K562 (cell line): Measurements from ENCODE around the gene ARHGAP15.

ENCODE experiments used
- ELF2 ChIP-seq: fragments of 250-450 bp; sonication (Bioruptor Pico); IDR thresholded peaks from 2 replicates; pipeline ENCODE4 v1.5.0; 2021; ENCODE audit warnings: mild to moderate bottlenecking
- HDAC2 ChIP-seq: fragments of 450-650 bp; IDR thresholded peaks from 2 replicates; pipeline ENCODE4 v1.6.1; 2016; ENCODE audit warnings: mild to moderate bottlenecking
- POLR2A ChIP-seq: fragments of 450-650 bp; conservative IDR thresholded peaks from 2 replicates; pipeline ENCODE4 v1.6.1; 2016
- POU5F1 ChIP-seq: fragments of 150-350 bp; IDR thresholded peaks from 2 replicates; pipeline ENCODE4 v1.6.1; 2014; ENCODE audit warnings: borderline replicate concordance, low read length, low read depth, mild to moderate bottlenecking; ENCODE audit not compliant: partially characterized antibody
- YY1 ChIP-seq, 3 experiments: IDR thresholded peaks; 2 replicates each; pipeline ENCODE4 v1.6.1; 2011; ENCODE audit warnings: low read length in 2 of 3, mild to moderate bottlenecking in 2 of 3, moderate library complexity in 2 of 3, borderline replicate concordance in 1 of 3, control low read depth in 1 of 3, low read depth in 1 of 3; ENCODE audit not compliant: insufficient read depth in 3 of 3, insufficient replicate concordance in 2 of 3, control insufficient read depth in 1 of 3, insufficient read length in 1 of 3; ENCODE audit errors: extremely low read depth in 1 of 3
- TF ChIP-seq, protein P1 (sequence below), 2 experiments: fragments of 450-650 bp; formaldehyde crosslinking in 1 of 2; IDR thresholded peaks; 2 replicates each; pipeline versions ENCODE4 v1.4.0 to v1.6.1; 2014 to 2020; ENCODE audit warnings: mild to moderate bottlenecking in 2 of 2, borderline replicate concordance in 1 of 2, low read depth in 1 of 2

DNA sequence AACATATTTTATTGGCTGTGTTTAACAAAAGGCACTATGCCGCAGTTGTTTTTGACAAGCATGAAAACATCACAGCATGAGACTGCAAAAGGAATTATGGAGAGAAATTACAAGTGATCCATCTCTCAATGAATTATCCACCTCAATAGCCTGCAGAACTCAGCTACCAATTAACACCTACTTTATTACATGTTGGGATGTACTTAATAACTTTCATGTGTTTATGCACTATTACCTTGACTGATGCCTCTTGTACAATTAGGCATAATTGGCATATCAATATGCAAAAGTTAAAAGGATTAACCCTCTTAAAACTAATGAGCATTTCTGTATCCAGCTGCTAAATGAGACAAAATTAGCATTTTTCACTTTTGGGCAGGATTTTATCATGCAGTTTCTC is 27.8 kb downstream of the ARHGAP15 start:
- TF ChIP-seq, protein P1, sequence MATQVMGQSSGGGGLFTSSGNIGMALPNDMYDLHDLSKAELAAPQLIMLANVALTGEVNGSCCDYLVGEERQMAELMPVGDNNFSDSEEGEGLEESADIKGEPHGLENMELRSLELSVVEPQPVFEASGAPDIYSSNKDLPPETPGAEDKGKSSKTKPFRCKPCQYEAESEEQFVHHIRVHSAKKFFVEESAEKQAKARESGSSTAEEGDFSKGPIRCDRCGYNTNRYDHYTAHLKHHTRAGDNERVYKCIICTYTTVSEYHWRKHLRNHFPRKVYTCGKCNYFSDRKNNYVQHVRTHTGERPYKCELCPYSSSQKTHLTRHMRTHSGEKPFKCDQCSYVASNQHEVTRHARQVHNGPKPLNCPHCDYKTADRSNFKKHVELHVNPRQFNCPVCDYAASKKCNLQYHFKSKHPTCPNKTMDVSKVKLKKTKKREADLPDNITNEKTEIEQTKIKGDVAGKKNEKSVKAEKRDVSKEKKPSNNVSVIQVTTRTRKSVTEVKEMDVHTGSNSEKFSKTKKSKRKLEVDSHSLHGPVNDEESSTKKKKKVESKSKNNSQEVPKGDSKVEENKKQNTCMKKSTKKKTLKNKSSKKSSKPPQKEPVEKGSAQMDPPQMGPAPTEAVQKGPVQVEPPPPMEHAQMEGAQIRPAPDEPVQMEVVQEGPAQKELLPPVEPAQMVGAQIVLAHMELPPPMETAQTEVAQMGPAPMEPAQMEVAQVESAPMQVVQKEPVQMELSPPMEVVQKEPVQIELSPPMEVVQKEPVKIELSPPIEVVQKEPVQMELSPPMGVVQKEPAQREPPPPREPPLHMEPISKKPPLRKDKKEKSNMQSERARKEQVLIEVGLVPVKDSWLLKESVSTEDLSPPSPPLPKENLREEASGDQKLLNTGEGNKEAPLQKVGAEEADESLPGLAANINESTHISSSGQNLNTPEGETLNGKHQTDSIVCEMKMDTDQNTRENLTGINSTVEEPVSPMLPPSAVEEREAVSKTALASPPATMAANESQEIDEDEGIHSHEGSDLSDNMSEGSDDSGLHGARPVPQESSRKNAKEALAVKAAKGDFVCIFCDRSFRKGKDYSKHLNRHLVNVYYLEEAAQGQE (IDR thresholded peaks at IDR 0.05; ENCODE audit: borderline replicate concordance), result no peak
- TF ChIP-seq, protein P1 (CRISPR knock-in tag; IDR thresholded peaks at IDR 0.05; ENCODE audit: low read depth), result no peak
- TF ChIP-seq HDAC2 (no peak), POLR2A (no peak), YY1 (IDR thresholded peaks at IDR 0.05; ENCODE audit: borderline replicate concordance in 1 of 3, control insufficient read depth in 1 of 3, extremely low read depth in 1 of 3, insufficient read depth in 3 of 3, insufficient read length in 1 of 3, insufficient replicate concordance in 2 of 3, low read depth in 1 of 3, low read length in 2 of 3) (no peak), ELF2 (CRISPR knock-in tag) (no peak), POU5F1 (no peak)
